GM08714 (cell line): Measurements from ENCODE around the gene FAM98A.
A peak's percentile ranks its signal among the peaks of the same experiment; 100 is the strongest.

Experiments
- H3K4me3 ChIP-seq: fragments of 200-500 bp; sonication (Bioruptor generic); 2 replicates; pipeline ENCODE4 v1.5.1; 2014; ENCODE audit warnings: mild to moderate bottlenecking, low read length, inconsistent platforms
- ZNF274 ChIP-seq: IDR thresholded peaks from 2 replicates; pipeline ENCODE4 v1.6.1; 2012; ENCODE audit warnings: mild to moderate bottlenecking, low read depth, low read length

The FAM98A gene

GRCh38 chr2:33599175-33599942, at the start of gene FAM98A:
FAM98A (minus strand) TSS chr2:33599299; CDS start chr2:33599221, 78 bp downstream.
- no peak for TF ChIP-seq ZNF274
- H3K4me3 ChIP-seq, result peak within 1 kb of the TSS; percentile 77

DNA sequence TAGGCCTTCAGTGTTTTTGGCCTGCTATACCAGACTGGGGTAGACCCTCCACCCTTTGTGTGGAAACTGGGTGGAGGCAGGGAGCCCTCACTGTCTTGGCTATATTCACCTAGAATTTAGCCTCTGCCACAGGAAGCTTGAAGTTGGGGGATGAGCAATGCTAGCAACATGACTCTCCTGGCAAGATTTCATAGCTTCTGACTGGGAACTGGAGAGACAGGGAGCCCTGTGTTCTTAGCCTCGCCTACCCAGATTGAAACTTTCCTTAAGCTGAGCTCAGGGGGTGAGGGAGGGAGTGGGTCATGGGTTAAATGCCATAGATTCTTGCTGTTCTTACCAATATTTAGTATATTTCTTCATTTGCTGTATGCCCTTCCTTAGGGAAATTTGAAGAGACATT, 46.8 kb upstream of the FAM98A start:
- TF ChIP-seq ZNF274, result no peak
- no peak overlapping the region for H3K4me3 ChIP-seq

- H3K4me3 ChIP-seq, result no peak overlapping the region
- no peak for TF ChIP-seq ZNF274
Measured at GRCh38 chr2:33644215-33644614, 45.1 kb upstream of the FAM98A start.

- H3K4me3 ChIP-seq, result no peak overlapping the region
- no peak for TF ChIP-seq ZNF274
Measured at GRCh38 chr2:33636001-33636400, 36.9 kb upstream of the FAM98A start.

- TF ChIP-seq ZNF274, result no peak
- no peak overlapping the region for H3K4me3 ChIP-seq
Measured at GRCh38 chr2:33634261-33634910, 35.3 kb upstream of the FAM98A start.

DNA sequence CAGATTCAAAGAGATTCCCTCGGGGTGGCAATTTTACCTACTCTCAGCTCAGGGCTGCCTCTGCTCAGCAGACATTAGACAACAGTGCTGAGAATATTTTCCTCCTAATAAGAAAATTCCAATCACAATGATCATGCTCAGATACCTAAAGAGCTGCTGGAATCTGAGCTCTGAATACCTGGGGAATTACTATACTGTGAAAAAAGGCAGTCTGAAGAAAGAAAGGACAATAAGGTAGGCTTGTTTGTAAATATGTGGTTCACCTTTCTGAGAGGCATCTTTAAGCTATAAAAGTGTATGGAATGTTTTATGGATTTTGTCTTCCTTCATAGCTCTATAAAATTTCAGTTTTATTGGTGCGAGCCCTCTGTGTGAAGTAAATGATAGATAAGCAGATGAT, 34.2 kb upstream of the FAM98A start:
- H3K4me3 ChIP-seq, result no peak overlapping the region
- no peak for TF ChIP-seq ZNF274

DNA sequence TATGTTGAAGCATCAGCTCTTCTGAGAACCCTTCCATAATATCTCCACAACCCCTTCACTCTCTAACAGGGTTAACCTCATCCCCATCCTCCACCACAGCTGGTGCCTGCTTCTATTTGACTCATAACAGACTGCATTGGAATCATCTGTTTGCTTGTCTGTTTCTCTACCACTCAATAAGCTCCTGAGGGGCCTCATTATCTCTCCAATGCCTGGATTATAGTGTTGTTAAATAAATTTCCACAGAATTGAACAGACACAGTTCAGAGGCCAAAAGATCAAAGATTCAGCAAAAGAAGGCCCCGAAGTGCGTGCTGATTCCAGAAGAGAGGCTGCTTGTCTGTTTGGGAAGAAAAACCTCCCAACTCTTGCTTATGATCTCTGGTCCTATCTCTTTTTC, 33.7 kb upstream of the FAM98A start:
- no peak overlapping the region for H3K4me3 ChIP-seq
- no peak for TF ChIP-seq ZNF274

DNA sequence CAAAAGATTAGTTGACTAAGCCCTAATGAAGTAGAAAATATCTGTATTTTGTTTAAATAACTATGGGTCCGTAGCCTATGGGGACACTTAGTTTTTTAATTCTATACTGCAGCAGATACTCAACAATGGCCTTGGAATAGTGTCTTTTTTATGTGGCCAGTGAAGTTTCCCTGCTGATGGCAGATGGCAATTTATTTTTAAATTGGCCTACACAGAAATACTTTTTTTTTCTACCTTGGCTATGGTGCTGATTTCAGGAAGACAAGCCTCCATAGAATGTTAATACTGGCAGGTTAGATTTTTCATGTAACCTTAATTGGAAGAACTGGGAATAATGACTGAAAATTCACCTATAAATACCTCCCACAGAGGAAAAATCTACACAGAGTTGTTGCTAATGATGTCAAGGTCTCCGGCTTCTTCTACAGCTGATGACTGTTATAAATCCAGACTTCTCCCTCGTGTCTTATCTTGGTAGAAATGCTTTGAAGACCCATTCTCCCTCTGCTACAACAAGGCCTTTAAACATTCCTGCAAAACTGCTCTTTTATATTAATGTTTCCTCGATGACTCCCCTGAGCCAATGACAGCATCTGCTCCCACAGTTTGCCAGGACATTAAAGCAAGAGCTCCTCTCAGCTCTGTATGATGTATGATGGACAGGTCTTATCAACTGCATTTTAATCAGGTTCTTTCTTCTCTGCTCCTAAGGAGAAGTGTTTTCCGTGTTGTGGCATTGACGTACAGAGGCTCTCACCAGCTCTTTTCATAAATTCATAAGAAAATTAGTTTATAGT, 29.1 kb upstream of the FAM98A start:
- TF ChIP-seq ZNF274, result no peak
- H3K4me3 ChIP-seq, result no peak overlapping the region

DNA sequence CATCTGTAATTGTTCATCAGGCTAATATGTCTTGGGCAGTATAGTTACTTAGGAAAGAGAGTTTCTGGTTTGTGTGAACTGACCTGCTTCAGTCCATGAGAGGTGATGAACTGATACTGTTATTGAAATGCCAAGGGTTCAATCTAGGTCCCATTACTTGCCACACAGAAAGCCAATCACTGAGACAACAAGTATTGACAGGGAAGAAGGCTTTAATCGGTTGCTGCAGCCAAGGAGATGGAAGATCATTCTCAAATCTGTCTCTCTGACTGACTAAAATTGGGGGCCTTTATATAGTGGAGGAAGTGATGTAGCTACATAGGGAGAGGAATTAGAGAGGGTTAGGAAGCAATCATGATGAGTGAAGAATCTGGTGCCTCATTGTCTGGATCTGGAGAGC, 19.9 kb upstream of the FAM98A start:
- no peak for TF ChIP-seq ZNF274
- no peak overlapping the region for H3K4me3 ChIP-seq

DNA sequence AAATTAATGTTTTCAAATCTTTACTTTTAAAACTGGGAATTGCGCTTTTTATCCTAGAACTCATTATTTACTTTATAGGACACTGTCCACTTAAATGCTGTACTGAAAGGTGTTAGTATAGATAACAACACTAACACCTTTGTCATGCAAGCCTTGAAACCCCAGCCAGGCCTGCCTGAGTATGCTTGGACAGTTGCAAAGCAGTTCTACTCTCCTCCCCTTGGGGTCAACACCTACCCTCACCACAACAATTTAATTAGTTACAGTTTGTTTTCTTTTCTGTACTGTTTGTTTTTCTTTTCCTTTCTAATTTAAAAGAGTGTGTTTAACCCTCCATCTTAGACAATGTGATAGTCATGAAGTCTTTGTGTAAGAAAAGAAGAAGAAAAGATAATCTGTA, 18.9 kb upstream of the FAM98A start:
- TF ChIP-seq ZNF274, result no peak
- no peak overlapping the region for H3K4me3 ChIP-seq

- H3K4me3 ChIP-seq, result no peak overlapping the region
- no peak for TF ChIP-seq ZNF274
Measured at GRCh38 chr2:33617401-33617800, 18.3 kb upstream of the FAM98A start.

DNA sequence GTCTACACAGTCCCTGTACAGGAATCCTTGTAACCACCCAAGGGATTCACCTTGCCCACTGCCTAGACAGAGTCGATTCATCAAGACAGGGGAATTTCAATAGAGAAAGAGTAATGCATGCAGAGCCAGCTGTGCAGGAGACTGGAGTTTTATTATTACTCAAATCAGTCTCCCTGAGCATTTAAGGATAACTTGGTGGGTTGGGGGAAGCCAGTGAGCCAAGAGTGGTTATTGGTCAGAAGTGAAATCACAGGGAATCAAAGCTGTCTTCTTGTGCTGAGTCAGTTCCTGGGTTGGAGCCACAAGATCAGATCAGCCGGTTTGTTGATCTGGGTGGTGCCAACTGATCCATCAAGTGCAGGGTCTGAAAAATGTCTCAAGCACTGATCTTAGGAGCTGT, 17.8 kb upstream of the FAM98A start:
- TF ChIP-seq ZNF274, result no peak
- no peak overlapping the region for H3K4me3 ChIP-seq

- no peak overlapping the region for H3K4me3 ChIP-seq
- no peak for TF ChIP-seq ZNF274
Measured at GRCh38 chr2:33614190-33614589, 15.1 kb upstream of the FAM98A start.

- no peak for TF ChIP-seq ZNF274
Measured at GRCh38 chr2:33607905-33608304, 8.8 kb upstream of the FAM98A start.

GRCh38 chr2:33607251-33607721, 8.2 kb upstream of the FAM98A start:
- no peak for TF ChIP-seq ZNF274
- H3K4me3 ChIP-seq, result no peak overlapping the region

More at GRCh38 chr2:33607905-33608304, 8.8 kb upstream of the FAM98A start:
- no peak overlapping the region for H3K4me3 ChIP-seq

GRCh38 chr2:33606622-33607021, 7.5 kb upstream of the FAM98A start:
- no peak overlapping the region for H3K4me3 ChIP-seq
- no peak for TF ChIP-seq ZNF274
